Measurements from ENCODE around the gene INPP5E.

The INPP5E gene

GRCh38 chr9:136433043-136433715 lies 6.5 kb downstream of the INPP5E start:
- TF ChIP-seq, protein P1, sequence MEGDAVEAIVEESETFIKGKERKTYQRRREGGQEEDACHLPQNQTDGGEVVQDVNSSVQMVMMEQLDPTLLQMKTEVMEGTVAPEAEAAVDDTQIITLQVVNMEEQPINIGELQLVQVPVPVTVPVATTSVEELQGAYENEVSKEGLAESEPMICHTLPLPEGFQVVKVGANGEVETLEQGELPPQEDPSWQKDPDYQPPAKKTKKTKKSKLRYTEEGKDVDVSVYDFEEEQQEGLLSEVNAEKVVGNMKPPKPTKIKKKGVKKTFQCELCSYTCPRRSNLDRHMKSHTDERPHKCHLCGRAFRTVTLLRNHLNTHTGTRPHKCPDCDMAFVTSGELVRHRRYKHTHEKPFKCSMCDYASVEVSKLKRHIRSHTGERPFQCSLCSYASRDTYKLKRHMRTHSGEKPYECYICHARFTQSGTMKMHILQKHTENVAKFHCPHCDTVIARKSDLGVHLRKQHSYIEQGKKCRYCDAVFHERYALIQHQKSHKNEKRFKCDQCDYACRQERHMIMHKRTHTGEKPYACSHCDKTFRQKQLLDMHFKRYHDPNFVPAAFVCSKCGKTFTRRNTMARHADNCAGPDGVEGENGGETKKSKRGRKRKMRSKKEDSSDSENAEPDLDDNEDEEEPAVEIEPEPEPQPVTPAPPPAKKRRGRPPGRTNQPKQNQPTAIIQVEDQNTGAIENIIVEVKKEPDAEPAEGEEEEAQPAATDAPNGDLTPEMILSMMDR (conservative IDR thresholded peaks at IDR 0.05; ENCODE audit: control insufficient read depth, insufficient read depth, low read depth, low read length), result no peak
- no peak overlapping the region for H3K4me3 ChIP-seq (ENCODE audit: control insufficient read depth, low read depth, low read length)
- DNase-seq (ENCODE audit: low read depth), result no peak

- H3K4me3 ChIP-seq (ENCODE audit: control insufficient read depth, low read depth, low read length), result no peak overlapping the region
- TF ChIP-seq, protein P1 (conservative IDR thresholded peaks at IDR 0.05; ENCODE audit: control insufficient read depth, insufficient read depth, low read depth, low read length), result no peak
- no peak for DNase-seq (ENCODE audit: low read depth)
Observed at GRCh38 chr9:136432591-136432990, 7.1 kb downstream of the INPP5E start.

- H3K4me3 ChIP-seq (ENCODE audit: control insufficient read depth, low read depth, low read length), result no peak overlapping the region
- TF ChIP-seq, protein P1 (conservative IDR thresholded peaks at IDR 0.05; ENCODE audit: control insufficient read depth, insufficient read depth, low read depth, low read length), result no peak
- DNase-seq (ENCODE audit: low read depth), result no peak
Observed at GRCh38 chr9:136431782-136432350, 7.8 kb downstream of the INPP5E start.

- TF ChIP-seq, protein P1 (conservative IDR thresholded peaks at IDR 0.05; ENCODE audit: control insufficient read depth, insufficient read depth, low read depth, low read length), result no peak
- DNase-seq (ENCODE audit: low read depth), result no peak
- H3K4me3 ChIP-seq (ENCODE audit: control insufficient read depth, low read depth, low read length), result no peak overlapping the region
Observed at GRCh38 chr9:136430588-136431234, 8.9 kb downstream of the INPP5E start.

DNA sequence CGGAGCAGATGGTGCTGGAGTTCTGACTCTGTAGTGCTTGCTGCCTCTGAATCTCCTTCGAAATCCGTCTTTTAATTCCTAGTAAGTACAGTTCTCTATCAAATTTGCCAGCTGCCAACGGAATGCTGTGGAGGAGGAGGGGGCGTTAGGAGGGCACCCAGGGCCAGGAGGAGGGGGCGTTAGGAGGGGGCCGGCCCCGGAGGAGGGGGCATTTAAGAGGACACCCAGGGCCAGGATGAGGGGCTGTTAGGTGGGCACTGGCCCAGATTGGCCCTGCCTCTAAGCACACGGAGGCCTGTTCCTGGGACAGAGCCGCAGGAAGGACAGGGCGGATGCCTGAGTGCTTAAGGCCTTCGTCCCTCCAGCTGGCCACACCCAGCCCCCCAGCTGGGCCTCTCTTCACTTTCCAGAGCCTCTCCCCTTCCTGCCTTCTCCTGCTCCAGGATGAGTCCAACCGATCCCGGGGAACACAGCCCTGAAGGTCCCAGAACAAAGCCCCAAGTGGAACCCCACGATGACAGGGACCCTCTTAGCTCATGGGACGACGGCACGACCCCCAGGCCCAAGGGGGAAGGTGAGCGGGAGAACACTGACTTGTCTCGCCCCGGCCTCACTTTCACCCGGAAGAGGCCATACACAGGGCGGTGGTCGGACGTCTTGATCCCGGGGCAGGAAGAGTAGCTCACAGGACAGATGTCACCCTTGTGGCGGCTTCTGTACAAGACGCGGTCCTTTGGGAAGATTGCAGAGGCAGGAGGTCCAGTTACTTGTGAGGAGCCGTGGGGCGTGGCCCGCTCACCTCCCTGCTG lies 9.8 kb downstream of the INPP5E start:
- DNase-seq (ENCODE audit: low read depth), result no peak
- no peak overlapping the region for H3K4me3 ChIP-seq (ENCODE audit: control insufficient read depth, low read depth, low read length)
- TF ChIP-seq, protein P1 (conservative IDR thresholded peaks at IDR 0.05; ENCODE audit: control insufficient read depth, insufficient read depth, low read depth, low read length), result no peak

GRCh38 chr9:136429075-136429628 lies 10.5 kb downstream of the INPP5E start:
- TF ChIP-seq, protein P1 (conservative IDR thresholded peaks at IDR 0.05; ENCODE audit: control insufficient read depth, insufficient read depth, low read depth, low read length), result no peak
- no peak overlapping the region for H3K4me3 ChIP-seq (ENCODE audit: control insufficient read depth, low read depth, low read length)
- no peak for DNase-seq (ENCODE audit: low read depth)
